RCC 7860 (cell line): ENCODE data around the gene GARIN5B.
"Not testable (repeated sequence)": the region's sequence is repeated elsewhere in the genome, so short reads cannot be mapped to it uniquely, and the experiment has no call there.

Experiments used
- DNase-seq: peaks from one replicate; pipeline ENCODE4 v3.0.0-alpha.2; 2015; ENCODE audit warnings: low spot score
- FAIRE-seq: peaks from 2 replicates; lab custom pipeline; 2012; peaks lifted over from hg19 to GRCh38; lab: Jason Lieb, UNC

The GARIN5B gene

DNA sequence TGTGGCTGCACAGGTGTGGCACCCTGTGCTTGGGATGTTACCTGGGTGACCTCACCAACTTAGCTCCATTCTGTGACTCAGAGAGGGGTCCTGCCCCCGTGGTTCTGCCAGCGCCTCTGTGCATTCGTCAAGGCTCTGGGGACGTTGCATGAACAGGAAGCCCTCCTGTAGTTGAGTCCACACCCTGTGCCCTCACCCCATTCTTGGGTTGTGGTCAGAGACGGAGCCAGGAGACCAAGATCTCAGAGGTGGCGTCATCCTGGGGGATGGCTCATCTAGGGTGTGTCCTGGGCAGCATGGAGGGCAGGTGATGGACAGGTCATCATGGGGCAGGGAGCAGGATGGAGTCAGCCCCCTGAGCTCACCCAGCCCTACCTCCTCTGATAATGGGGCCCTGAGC, 11.0 kb downstream of the GARIN5B start:
- no peak for FAIRE-seq
- no peak for DNase-seq

- DNase-seq (no peak), FAIRE-seq (no peak)
Observed at GRCh38 chr19:55350620-55351315, 12.3 kb downstream of the GARIN5B start.

DNA sequence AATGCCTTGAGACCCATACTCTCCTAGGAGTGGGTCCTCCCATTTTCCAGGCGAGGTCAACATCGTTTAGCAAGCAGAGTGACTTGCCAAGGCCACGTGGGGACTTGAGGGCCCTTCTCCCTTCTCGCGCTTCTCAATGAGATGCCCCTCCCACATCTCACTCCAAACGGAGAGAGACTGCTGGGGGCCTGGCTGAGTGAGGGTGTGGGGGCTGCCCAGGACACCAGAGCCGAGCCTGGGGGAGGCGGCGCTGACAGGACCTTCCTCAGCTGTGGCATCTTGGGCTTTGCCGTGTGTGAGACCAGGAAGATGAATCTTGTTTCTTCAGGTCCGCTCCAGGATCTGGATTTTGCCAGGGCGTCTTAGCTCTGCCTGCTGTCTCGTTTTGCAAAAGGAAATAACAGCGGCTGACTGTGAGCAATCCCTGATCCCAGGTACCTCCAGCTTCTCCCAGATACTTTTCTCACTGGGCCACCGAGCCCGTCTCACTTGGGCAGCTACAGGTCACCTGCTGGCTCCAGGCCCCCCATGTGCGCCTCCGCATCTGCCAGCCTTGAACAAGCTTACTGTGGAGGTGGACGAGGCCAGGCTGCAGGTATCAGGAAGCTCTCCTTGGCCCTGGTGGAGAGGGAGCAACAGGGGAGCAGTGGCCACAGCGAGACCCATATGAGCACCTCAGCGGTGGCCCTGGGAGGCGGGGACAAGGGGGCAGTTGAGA, 14.6 kb downstream of the GARIN5B start:
- FAIRE-seq (no peak), DNase-seq (no peak)

DNA sequence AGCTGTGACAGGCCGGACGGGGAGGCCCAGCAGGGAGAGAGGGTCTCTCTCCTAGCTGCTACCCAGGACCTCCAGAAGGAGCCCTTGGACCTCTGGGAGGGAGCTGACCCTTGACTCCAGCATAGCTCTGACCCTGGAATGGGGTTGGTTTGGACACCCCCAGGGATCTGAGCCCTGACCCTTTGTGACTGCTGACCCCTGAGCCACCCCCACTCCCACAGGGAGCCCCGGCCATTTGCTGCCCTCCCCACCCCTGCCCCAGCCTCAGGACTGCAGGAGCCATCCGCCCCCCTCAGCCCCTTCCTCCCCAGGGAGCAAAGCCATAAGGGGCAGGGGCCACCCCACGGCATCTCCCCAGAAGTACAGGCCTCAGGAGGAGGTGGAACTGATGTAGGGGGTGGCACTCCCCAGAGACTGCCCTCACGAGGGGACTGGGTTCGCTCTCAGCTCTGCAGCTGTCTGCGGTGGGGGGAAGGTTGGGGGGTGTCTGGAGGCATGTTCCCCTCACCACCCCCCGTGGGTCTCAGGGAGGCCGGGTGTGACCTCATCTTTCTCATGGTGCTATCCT, 15.5 kb downstream of the GARIN5B start:
- DNase-seq (no peak), FAIRE-seq (no peak)

- no peak for DNase-seq
- FAIRE-seq = no peak
Observed at GRCh38 chr19:55346725-55347441, 16.2 kb downstream of the GARIN5B start.

DNA sequence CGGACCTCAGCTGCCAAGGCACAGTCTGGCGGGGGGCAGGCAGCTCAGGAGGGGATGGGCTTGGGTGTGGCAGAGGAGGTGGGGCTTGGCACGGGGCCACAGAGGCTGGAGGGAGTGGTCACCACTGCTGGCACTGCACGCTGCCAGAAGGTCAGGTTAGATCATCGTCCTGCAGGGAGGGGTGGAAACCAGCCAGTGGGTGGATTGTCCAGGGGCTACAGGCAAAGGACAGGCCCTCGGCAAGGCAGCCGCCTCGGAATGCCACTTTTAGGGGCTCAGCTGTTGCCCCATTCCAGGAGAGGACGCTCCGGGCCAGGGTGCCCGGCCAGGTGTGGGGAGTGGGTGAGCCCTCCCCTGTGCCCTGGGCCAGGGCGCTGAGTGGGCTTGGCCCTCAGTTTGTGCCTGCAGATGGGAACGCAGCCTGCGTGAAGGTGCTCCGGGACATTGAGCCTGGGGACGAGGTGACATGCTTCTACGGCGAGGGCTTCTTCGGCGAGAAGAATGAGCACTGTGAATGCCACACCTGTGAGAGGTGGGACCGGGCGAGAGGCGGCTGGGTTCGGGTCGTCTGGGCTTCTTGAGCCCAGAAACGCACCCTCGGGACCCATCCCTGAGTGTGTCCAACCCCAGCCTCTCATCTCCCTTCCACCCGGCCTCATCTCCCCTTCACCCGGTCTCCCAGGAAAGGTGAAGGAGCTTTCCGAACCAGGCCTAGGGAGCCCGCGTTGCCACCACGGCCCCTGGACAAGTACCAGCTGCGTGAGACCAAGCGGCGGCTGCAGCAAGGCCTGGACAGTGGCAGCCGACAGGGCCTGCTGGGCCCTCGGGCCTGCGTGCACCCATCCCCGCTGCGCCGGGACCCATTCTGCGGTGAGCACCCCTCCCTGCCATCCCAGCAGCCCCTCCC, 17.0 kb downstream of the GARIN5B start:
- no peak for FAIRE-seq
- DNase-seq = no peak

DNA sequence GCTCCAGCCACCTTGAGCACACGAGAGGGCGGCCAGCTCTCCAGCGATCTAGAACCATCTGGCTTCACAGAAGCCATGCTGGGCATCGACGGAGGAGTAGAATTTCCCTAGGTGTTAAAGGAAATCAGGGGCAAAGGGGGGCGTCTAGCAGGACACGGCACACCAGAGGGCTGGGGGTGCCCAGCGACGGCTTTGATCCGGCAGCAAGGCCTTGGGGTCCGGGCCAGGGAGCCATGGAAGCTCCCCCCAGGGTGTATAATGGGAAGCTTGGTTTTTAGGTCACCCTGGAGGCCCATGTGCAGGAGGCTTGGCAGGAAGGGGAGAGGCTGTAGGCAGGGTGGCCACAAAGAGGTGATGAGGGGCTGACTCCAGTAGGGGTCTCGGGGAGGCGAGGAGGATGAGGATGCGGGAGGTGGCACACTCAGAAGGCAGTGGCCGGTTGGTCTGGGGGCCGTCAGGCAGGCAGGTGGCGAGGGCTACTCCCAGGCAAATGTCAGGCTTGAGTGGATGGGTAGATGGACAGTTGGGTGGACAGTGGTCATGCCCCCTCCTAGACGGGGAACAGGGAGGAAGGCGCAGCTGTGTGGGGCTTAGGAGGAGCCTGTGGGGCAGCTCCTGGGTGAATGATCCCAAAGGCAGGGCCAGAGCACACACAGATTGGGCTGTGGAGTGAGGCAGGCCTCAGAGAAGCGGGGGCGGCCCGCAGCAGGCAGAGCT, 17.8 kb downstream of the GARIN5B start:
- DNase-seq (no peak), FAIRE-seq (no peak)

DNA sequence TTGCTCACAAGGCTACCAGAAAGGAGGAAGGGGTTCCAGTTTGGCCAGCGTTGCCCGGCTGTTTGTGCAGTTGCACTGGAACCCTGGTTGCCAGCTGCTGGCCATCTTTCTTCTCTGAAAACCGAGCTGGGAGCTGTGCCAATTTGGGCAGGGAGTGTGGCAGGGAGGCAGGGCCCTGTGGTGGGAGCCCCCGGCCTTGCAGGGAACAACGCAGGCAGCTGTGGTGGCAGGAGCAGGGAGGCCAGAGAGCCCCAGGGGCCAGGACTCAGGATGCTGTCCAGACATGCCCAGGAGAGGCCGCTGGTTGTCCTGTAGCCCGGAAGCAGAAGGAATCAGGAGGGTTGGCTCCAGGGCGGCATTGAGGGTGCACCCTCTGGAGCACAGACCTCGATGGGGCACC, 18.6 kb downstream of the GARIN5B start:
- DNase-seq = no peak
- FAIRE-seq = no peak

DNA sequence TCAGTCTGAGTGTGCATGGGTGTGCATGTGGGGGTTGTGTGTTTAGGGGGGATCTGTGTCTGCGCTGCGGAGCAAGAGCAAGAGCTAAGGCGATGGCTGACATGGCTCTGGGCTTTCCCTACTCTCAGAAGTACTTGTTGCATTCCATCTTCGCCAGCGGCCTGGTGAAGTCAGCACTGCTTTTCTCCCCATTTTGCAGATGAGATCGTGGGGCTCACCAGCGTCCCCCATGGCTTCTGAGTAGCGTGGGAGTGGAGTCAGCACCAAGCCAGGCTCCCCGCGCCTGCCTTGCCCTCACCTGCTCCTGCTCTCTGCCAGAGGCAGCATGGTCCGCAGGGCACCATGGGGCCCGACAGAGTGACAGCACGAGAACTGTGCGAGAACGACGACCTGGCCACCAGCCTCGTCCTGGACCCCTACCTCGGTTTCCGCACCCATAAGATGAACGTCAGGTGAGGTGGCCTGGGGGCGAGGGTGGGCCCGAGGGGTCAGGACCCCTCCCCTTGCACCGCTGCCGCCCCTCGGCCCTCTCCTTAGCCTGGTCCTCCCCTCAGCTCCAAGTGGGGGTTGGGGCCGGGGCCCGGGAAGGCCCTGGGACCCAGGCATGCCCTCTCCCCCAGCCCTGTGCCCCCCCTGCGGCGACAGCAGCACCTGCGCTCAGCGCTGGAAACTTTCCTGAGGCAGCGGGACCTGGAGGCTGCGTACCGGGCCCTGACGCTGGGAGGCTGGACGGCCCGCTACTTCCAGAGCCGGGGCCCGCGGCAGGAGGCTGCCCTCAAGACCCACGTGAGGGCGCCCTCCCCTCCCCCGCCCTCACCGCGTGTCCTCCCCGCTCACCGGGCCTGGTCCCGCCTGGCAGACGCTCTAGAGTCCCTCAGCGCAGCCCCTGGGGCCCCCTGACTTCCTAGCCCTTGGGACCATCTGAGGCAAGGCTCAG, 21.2 kb downstream of the GARIN5B start:
- no peak for DNase-seq
- no peak for FAIRE-seq

DNA sequence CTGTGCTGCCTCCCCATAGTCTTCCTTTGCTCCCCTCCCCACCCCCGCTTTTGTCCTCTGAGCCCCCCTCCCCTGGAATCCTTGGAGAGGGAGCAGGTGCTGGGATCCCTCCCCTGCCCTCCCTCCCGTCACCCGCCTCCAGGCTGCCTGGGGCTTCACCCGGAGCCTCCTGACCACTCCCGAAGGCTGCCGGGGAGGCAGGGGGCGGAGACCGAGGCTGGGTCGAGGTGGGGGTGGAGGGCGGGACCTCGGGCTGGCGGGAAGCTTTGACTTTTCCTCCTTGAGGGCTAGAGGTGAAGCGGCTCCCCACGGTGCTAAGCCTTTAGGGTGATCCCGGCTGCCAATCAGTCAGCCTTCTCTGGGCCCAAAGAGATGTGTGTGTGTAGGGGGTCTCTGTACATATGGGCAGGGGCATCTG, 21.9 kb downstream of the GARIN5B start:
- DNase-seq = no peak
- FAIRE-seq = no peak

GRCh38 chr19:55340784-55341147, 22.3 kb downstream of the GARIN5B start:
- no peak for FAIRE-seq
- no peak for DNase-seq

GRCh38 chr19:55339889-55340783, 22.9 kb downstream of the GARIN5B start:
- FAIRE-seq (no peak), DNase-seq (no peak)

- FAIRE-seq (peak; percentile 95), DNase-seq (peak; percentile 100)
Observed at GRCh38 chr19:55339105-55339888, 23.8 kb downstream of the GARIN5B start, which contains the start of gene KMT5C. Gene KMT5C, plus strand, starts transcription at chr19:55339876. Its CDS starts 2,061 bp downstream, at chr19:55341937.

GRCh38 chr19:55336101-55336500, 27.0 kb downstream of the GARIN5B start:
- no peak for DNase-seq
- no peak for FAIRE-seq

DNA sequence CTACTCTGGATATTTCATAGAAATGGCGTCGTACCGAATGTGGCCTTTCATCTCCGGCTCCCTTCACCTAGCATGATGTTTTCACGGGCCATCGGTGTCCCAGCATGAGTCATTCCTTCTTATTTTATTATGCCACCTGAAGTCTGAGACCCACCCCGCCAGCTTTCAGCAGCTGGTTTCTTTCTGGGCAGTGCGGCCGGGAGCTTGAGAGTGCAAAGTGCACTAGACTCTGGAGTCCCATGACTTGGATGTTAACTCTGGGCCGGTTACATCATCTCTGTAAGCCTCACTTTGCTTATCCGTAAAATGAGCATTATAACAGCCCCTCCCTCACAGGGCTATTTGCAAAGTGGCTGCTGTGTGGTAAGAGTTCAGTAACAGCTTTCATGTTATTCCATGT, 29.2 kb downstream of the GARIN5B start:
- FAIRE-seq (no peak), DNase-seq (no peak)

DNA sequence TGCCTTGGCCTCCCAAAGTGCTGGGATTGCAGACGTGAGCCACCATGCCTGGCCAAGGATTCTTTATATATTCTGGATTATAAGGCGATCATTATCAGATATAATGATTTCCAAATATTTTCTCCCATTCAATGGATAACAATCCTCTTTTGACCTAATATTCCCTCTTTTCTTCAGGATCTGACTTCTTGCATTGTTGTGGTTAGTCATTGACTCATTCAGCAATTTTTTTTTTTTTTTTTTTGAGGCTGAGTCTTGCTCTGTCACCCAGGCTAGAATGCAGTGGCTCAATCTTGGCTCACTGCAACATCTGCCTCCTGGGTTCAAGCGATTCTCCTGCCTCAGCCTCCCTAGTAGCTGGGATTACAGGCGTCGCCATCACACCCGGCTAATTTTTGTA, 33.3 kb downstream of the GARIN5B start:
- FAIRE-seq, DNase-seq: not testable (repeated sequence)

DNA sequence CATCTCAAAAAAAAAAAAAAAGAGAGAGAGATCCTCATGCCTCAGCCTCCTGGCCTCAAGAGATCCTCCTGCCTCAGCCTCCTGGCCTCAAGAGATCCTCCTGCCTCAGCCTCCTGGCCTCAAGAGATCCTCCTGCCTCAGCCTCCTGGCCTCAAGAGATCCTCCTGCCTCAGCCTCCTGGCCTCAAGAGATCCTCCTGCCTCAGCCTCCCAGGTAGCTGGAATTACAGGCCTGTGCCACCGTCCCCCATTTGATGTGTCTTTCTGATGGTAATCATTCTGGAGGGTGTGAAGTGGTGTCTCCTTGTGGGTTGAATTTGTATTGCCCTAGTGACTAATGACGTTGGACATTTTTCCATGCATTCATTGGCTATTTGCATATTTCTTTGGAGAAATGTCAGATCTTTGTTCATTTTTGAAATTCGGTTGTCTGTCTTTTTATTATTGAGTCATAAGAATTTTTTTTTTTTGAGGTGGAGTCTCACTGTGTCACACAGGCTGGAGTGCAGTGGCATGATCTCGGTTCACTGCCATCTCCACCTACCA, 34.2 kb downstream of the GARIN5B start:
- FAIRE-seq, DNase-seq: not testable (repeated sequence)
